GM08714 (cell line): Measurements from ENCODE around the gene WDFY1.

Experiments used
- H3K4me3 ChIP-seq: fragments of 200-500 bp; sonication (Bioruptor generic); 2 replicates; pipeline ENCODE4 v1.5.1; 2014; ENCODE audit warnings: mild to moderate bottlenecking, low read length, inconsistent platforms
- ZNF274 ChIP-seq: IDR thresholded peaks from 2 replicates; pipeline ENCODE4 v1.6.1; 2012; ENCODE audit warnings: mild to moderate bottlenecking, low read depth, low read length

WDFY1 gene

DNA sequence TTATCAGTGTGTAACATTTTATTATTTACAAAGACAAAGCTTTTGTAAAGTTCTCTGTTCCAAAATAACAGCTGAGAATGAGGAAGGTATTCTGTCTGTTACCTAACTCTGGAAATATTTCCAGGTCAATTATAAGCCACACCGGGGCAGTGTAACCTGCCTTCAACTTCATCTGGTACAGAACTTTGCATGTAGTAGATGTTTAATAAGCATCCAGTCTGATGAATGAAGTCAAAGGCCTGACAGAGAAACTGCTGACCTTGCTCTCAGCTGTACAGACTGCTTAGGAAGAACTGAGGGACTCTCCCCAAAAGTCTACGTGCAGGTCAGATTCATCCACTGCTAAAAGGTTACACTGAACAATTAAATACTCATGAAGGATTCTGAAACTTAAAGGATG is 43.3 kb downstream of the WDFY1 start:
- no peak overlapping the region for H3K4me3 ChIP-seq
- TF ChIP-seq ZNF274, result no peak

GRCh38 chr2:223901311-223901710 is 43.8 kb downstream of the WDFY1 start:
- H3K4me3 ChIP-seq, result no peak overlapping the region
- no peak for TF ChIP-seq ZNF274

DNA sequence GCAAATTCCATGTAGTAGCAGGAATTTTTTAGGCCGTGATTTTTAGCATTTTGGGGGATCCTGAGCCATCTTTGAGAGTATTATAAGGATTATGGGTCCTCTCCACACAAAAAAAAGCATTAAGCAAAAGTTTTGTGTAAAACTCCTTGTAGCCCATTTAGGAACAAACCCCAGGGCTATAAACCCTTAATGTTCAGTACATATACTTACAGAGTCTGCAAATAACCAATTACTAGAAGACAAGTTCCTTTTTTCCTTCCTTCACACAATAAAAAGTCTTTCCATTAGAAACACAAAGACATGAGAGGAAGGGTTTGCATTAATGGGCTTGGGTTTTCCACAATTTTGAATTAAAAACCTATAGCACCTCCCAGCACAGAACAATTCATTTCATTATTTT is 44.6 kb downstream of the WDFY1 start:
- no peak overlapping the region for H3K4me3 ChIP-seq
- TF ChIP-seq ZNF274, result no peak

DNA sequence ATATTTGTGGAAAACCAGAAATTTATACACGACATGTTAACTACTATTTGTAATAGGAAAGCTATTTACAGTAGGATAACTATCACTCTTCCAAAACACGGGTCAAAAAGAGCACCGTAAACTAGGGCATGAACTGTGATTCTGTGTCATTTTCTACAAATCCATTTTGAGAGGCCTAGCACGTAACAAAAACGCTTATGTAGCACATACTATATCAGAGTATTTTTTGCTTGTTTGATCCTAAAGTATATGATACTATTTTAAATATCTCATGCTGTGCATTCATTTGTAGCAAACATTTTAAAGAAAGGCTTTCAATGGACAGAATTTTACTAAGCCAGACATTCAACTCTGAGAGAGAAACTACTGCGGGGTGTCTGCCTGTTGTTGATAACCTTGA is 45.1 kb downstream of the WDFY1 start:
- TF ChIP-seq ZNF274, result no peak

GRCh38 chr2:223897669-223898330 is 47.3 kb downstream of the WDFY1 start:
- TF ChIP-seq ZNF274, result no peak
- H3K4me3 ChIP-seq, result no peak overlapping the region

More for the DNA sequence above, 45.1 kb downstream of the WDFY1 start:
- no peak overlapping the region for H3K4me3 ChIP-seq

DNA sequence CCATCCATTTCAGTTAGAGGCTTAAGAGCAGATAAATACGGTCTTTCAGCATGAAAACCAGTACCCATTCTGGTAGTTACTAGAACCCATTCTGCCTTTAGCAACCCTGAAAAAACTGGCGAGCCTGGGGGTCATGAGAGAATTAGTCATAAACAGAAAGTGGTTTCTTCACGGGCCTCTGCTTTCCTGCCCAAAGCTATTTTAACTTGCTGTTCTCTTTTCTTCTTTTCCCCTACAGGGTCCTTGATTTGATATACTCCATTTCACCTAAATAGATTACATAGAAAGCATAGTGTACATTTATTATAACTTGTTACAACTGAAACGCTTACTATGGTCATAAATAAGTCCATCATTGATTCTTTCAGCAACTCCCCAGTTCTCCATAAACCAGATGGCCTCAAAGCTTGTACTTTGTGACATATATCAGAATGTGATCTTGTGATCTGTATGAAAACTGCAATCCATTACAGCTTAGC is 48.3 kb downstream of the WDFY1 start:
- H3K4me3 ChIP-seq, result no peak overlapping the region
- no peak for TF ChIP-seq ZNF274

DNA sequence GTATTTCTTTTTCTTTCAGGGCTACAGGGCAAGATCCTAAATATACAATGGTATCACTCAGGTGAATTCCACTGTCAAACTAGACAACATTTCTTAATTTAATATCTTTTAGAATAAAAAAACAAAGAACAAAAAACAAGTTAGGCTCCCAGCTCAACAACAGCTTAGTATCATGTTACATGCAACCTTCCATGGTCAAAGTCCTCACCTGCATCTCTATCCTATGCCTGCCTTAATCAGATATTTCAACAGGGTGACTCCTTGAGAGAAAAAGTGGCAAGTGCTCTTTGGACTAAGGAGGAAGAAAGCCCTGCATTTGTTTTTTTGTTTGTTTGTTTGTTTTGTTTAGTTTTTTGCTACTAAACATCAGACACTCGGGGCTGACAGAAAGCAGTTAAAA is 50.2 kb downstream of the WDFY1 start:
- no peak for TF ChIP-seq ZNF274
- H3K4me3 ChIP-seq, result no peak overlapping the region; the same call in 1 of the 2 replicates

DNA sequence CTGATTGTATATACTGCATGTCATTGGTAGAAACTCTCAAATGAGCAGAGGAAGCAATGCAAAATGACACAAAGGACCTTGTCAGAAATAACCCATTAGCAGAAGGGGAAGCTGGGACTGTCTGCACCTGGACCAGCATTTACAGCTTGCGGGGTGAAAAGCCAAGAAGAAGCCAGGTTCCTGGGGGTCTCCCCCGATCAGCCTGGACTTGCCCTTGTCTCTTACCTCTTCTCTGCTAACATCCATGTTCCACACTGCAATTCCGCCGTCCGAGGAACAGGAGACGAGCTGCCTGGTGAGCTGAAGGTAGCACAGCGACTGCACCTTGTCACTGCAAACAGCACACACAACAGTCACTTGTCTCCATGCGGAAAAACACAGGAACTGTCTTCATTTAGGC is 51.1 kb downstream of the WDFY1 start:
- no peak for TF ChIP-seq ZNF274

GRCh38 chr2:223890721-223891120 is 54.4 kb downstream of the WDFY1 start:
- no peak overlapping the region for H3K4me3 ChIP-seq
- no peak for TF ChIP-seq ZNF274

More for the DNA sequence above, 51.1 kb downstream of the WDFY1 start:
- no peak overlapping the region for H3K4me3 ChIP-seq

GRCh38 chr2:223889229-223889628 is 55.9 kb downstream of the WDFY1 start:
- TF ChIP-seq ZNF274, result no peak
- H3K4me3 ChIP-seq, result no peak overlapping the region

DNA sequence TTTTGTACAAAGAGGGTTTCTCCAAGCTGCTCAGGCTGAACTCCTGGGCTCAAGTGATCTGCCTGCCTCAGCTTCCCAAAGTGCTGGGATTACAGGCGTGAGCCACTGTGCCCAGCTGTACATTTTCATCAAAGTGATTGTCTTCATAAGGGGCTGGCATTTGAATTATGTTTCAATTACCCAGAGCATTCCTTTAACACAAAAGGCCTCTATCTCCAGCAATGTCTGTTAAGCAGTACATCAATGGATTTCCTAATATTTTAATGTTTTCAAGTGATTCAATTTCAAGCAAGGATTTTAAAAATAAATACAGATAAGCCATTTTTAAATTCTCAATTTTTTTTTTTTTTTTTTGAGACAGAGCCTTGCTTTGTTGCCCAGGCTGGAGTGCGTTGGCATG is 56.9 kb downstream of the WDFY1 start:
- H3K4me3 ChIP-seq, result no peak overlapping the region
- TF ChIP-seq ZNF274, result no peak

- no peak overlapping the region for H3K4me3 ChIP-seq
- no peak for TF ChIP-seq ZNF274
These were observed 58.0 kb downstream of the WDFY1 start for GRCh38 chr2:223887127-223887526.

DNA sequence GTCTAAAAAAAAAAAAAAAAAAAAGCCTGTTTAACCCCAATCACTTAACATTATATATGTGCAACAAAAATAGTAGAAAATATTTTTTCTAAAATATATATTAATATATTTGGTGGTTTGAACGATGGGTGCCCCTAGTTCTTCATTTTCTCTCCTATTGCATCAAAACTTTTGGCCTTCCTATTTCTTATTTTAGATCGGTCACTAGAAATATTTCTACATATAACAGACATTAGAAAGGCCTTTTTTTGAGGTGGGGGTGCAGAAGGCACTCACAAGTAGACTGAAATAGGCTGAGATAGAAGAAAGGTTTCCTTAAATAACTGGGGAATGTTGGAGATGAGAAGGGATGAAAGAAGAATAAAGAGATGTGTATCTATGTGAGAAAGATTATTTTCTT is 58.4 kb downstream of the WDFY1 start:
- no peak overlapping the region for H3K4me3 ChIP-seq
- TF ChIP-seq ZNF274, result no peak

GRCh38 chr2:223884399-223884798 is 60.7 kb downstream of the WDFY1 start:
- no peak overlapping the region for H3K4me3 ChIP-seq
- TF ChIP-seq ZNF274, result no peak

GRCh38 chr2:223882715-223883114 is 62.4 kb downstream of the WDFY1 start:
- no peak for TF ChIP-seq ZNF274
- no peak overlapping the region for H3K4me3 ChIP-seq

DNA sequence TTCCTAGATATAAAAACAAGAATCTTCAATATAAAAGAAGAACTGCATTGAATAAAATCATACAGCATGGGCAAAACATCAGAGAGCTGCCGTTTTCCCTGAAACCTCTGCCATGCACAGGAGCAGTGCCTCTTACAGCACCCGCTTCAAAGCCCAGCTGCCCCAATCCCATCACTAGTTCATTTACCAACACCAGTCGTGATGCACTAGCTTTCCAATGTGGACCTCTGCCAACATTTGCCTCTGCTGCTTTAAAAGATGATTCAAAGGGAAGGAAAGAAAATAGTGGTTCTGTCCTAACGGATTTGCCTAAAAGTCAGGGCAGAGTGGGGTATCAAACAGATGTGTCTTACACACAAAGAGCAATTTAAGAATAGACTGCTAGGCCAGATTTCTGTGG is 64.3 kb downstream of the WDFY1 start:
- no peak for TF ChIP-seq ZNF274
- H3K4me3 ChIP-seq, result no peak overlapping the region

DNA sequence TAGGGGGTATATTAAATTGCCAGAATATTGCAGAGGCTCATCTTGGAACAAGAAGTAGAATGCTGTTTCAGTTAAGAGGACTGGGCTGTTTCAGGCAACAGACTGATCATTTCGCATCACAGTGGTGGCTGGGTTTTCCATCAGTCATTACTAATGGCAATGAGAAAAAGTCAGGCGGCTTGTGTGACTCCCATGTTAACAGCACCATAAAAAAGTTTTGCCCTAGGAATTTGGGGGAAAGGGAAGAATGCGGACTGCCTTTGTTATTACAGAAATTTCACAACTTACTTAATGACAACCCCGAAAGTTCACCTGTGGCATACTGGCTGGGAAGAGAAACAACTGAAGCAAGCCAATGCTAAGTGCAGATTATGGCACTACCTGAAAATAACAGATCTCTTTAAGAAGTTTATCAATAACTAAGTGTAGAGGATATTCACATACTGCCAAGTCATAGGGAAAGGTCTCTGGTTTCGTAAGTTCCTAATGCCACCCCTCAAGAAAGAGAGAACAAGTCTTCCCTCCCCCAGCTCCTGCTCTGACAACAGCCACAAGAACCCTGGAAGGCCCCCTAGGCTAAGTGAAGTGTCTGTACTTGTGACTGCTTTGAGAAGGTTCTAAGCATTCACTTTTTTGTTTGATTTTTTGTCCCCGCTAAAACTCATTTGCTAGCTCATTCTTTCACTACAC is 67.3 kb downstream of the WDFY1 start:
- no peak for TF ChIP-seq ZNF274

More for the DNA sequence above, 67.3 kb downstream of the WDFY1 start:
- H3K4me3 ChIP-seq, result no peak overlapping the region
